ENCODE data around the gene ACTN4.

- TF ChIP-seq CTCF (IDR thresholded peaks at IDR 0.05; ENCODE audit: poor library complexity) = no peak
- TF ChIP-seq EZH2phosphoT487 (IDR thresholded peaks at IDR 0.05; ENCODE audit: low read depth, severe bottlenecking, unreplicated experiment) = no peak
- TF ChIP-seq EZH2 (IDR thresholded peaks at IDR 0.05; ENCODE audit: borderline replicate concordance) = no peak
These were observed 84.3 kb downstream of the ACTN4 start for GRCh38 chr19:38731654-38732301.

Data from hepatocyte (in vitro differentiated cells).